Natural killer cell treated with Interleukin-12 subunit alpha and Interleukin-12 subunit beta and Interleukin-15 and Interleukin-18, amount 100 ng/mL, for 72 hours (primary cell): ENCODE data around the gene DLX3. TPM values are rescaled to one million over a fixed set of nuclear protein-coding genes. Genes with fewer than 3 reads are reported as not detected.

Experiments used
- ATAC-seq, 2 donors: fragments of 150-1000 bp; cut with Tn5 transposase in 1 of 2; sonication (Bioruptor Pico), chemical (Tn5 transposase) in 1 of 2; 2 replicates each; pipeline ENCODE4 v1.10.0; 2021
- DNase-seq: peaks from one replicate; pipeline ENCODE4 v3.0.0; 2022; ENCODE audit warnings: low spot score
- H3K27ac Mint-ChIP-seq, 2 donors: 1 replicate in 1 of 2; 2 replicates in 1 of 2; pipeline ENCODE4 v1.8.0; 2022; ENCODE audit warnings: mixed read lengths in 2 of 2, mild to moderate bottlenecking in 1 of 2, moderate library complexity in 1 of 2
- H3K27me3 Mint-ChIP-seq, 2 donors: 1 replicate in 1 of 2; 2 replicates in 1 of 2; pipeline ENCODE4 v1.8.0; 2022; ENCODE audit warnings: mixed read lengths in 2 of 2
- H3K36me3 Mint-ChIP-seq: one replicate; pipeline ENCODE4 v1.8.0; 2022; ENCODE audit warnings: mixed read lengths
- H3K4me1 Mint-ChIP-seq, 2 donors: 1 replicate in 1 of 2; 2 replicates in 1 of 2; pipeline ENCODE4 v1.8.0; 2022; ENCODE audit warnings: low read depth in 2 of 2, mixed read lengths in 2 of 2, mild to moderate bottlenecking in 1 of 2
- H3K4me3 Mint-ChIP-seq: one replicate; pipeline ENCODE4 v1.8.0; 2022; ENCODE audit warnings: mixed read lengths
- H3K9me3 Mint-ChIP-seq: 2 replicates; pipeline ENCODE4 v1.8.0; 2022; ENCODE audit warnings: mixed read lengths
- total RNA-seq, 2 donors: library from RNA; stranded (reverse); gene quantifications; one replicate each; pipeline ENCODE4 v1.2.3, GENCODE V29; 2022

DLX3 gene
- total RNA-seq, 2 donors from 2014 or later = not detected

DNA sequence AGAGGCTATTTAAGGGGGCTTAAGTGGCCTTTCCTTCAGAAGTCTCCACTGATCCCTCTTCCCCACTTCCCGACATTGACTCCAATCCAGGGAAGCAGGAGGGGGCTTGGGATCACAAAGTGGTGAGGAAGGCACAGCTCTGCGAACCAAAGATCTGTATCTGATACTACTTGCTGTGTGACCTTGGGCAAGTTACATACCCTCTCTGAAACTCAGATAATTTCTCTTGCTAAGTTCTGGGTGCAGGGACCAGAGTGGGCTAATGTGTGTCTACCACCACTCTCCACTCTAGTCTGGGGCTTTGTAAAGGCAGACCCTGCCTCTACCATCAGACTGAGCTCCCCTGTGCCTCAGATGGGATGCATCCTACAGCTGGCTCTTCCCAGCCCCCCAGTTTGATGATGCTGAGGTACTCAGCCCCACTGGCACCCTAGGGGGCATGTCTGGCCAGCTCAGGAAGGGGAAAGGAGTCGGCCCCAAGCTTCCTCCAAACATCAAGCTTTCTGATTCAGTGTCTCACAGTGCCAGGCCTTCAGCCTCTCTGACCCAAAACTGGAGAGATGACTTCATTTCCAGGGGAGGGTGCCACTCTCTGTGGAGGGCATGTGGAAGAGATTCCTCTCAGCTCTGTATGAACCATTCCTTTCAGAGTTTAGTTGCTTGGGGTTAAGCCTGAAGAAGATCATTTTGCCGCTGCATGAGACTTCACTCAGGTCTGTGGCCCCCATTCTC, 15.1 kb downstream of the DLX3 start:
- DNase-seq = no peak
- peaks cover 10 to 38% of the 10 kb centered on the region in 2 donors for H3K27me3 Mint-ChIP-seq
- no peak overlapping the region for H3K27ac Mint-ChIP-seq
- ATAC-seq = peak in 1 of 2 donors; percentile 43
- no peaks in the 10 kb centered on the region for H3K4me1 Mint-ChIP-seq
- no peak overlapping the region for H3K4me3 Mint-ChIP-seq
- H3K9me3 Mint-ChIP-seq = no peaks in the 10 kb centered on the region
- H3K36me3 Mint-ChIP-seq = no peaks in the 10 kb centered on the region

DNA sequence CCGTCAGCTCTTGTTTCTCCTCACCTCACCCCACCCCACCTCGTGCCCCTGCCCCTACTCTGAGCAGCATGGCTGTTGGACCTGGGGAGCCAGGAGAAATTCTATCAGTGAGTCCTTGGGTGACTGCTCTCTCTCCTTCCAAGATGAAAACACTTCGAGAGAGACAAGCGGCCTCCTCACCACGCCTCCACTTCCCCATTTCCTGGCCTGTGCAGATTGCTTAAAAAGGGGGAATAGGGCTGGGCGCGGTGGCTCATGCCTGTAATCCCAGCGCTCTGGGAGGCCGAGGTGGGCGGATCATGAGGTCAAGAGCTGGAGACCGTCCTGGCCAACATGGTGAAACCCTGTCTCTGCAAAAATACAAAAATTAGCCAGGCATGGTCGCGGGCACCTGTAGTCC, 16.5 kb downstream of the DLX3 start:
- no peak overlapping the region for H3K4me3 Mint-ChIP-seq

DNA sequence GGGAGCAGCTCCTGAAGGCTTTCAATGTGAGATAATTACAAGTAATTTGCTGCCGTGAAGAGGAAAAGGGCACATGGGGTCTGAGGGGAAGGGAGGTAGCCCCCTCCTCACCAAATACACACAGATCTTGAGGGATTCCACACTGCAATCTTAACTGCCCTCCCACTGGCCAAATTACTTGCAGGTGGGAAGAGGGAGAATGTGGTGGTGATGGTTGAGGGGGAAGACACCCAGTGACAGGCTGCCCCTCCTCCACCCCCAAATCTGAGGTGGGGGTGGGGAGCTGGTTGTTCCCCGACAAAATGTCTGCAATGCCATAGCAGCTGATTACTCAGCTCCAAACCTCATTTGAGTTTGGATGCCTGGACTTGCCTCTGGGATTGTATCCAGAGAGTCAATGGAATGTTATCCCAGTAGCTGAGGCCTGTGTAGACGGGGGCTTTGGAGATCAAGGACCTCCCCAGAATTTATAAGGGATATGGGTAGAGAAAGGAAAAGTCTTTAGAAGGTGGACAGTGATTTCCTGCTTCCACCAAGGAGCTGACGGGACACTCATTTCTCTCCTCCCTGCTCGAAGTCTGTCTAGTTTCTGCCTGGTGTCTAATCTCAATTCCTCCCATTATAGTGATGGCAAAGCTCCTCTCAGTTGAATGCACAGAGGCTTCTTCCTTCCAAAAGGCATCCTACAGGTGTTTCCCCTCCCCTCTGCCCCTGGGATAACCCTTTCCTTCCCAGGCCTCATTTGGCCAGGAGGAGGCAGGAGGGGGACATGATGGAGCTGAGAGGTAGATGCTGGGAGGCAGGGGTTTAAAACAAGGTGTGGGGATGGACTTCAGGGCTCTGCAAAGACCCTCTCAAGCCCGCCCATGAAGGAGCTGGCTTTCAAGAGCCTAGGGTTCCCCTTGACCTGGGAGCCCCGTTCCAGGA, 17.3 kb downstream of the DLX3 start:
- DNase-seq (no peak), ATAC-seq (no peak)
- Mint-ChIP-seq H3K36me3 (no peaks in the 10 kb centered on the region), H3K27ac (no peak overlapping the region), H3K4me1 (no peaks in the 10 kb centered on the region), H3K4me3 (no peak overlapping the region), H3K9me3 (no peaks in the 10 kb centered on the region), H3K27me3 (peaks cover 20 to 44% of the 10 kb centered on the region in 2 donors)

More for the DNA sequence above, 16.5 kb downstream of the DLX3 start:
- no peak for DNase-seq
- H3K4me1 Mint-ChIP-seq = no peaks in the 10 kb centered on the region
- no peaks in the 10 kb centered on the region for H3K9me3 Mint-ChIP-seq
- peaks cover 20 to 38% of the 10 kb centered on the region in 2 donors for H3K27me3 Mint-ChIP-seq
- no peak overlapping the region for H3K27ac Mint-ChIP-seq
- no peaks in the 10 kb centered on the region for H3K36me3 Mint-ChIP-seq
- ATAC-seq = no peak

DNA sequence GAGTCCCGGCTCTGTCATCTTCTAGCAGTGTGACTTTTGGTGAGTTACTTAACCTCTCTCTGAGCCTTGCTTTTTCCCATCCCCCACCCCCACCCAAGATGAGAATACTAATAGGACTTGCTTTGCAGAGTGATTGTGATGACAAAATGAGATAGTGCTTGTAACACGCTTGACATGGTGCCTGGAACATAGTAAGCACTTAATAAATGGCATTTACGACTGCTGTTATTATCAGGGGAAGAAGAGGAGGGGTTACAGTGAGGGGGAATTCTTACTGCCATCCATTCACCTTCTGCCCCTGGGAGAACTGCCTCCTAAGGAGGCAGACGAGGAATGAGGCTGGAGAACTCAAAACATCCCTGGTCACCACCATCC, 18.2 kb downstream of the DLX3 start:
- Mint-ChIP-seq H3K4me1 (peaks cover 0 to under 1% of the 10 kb centered on the region in 2 donors), H3K27me3 (peaks cover 20 to 41% of the 10 kb centered on the region in 2 donors), H3K27ac (no peak overlapping the region), H3K9me3 (no peaks in the 10 kb centered on the region), H3K4me3 (no peak overlapping the region), H3K36me3 (no peaks in the 10 kb centered on the region)
- DNase-seq = no peak
- no peak for ATAC-seq

DNA sequence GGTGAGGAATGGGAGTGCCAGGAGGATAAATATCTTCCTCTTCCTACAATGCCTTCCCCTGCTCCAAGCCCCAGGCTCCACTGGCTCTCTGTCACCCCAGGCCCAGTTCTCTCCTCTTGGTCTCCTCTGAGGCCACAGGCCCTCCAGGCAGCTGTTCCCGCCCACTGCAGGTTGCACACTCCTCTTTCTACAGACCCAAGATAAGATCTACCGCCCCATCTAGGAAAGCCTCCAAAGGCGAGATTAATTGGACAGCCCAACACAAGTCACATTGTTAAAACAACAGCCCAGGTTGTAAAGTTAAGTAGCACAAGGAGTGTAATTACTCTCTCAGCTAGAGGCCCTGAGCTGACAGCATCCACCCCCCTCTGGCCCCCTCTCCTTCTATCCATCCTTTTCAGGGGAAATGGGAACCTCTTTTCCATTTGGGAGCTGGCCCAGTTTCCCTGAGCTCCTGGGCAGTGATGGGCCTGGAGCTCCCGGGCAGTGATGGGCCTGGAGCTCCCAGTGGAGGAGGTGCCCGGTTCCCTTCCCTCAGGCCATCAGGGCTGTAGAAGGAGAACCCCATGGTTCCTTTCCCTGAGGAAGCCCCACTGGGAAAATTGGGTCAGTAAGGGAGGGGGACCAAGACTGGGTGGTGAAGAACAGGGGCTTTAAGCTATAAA, 18.7 kb downstream of the DLX3 start:
- DNase-seq (no peak), ATAC-seq (no peak)
- Mint-ChIP-seq H3K9me3 (no peaks in the 10 kb centered on the region), H3K4me3 (no peak overlapping the region), H3K27me3 (peaks cover 23 to 43% of the 10 kb centered on the region in 2 donors), H3K36me3 (no peaks in the 10 kb centered on the region), H3K27ac (no peak overlapping the region), H3K4me1 (peaks cover 0 to 6% of the 10 kb centered on the region in 2 donors)

DNA sequence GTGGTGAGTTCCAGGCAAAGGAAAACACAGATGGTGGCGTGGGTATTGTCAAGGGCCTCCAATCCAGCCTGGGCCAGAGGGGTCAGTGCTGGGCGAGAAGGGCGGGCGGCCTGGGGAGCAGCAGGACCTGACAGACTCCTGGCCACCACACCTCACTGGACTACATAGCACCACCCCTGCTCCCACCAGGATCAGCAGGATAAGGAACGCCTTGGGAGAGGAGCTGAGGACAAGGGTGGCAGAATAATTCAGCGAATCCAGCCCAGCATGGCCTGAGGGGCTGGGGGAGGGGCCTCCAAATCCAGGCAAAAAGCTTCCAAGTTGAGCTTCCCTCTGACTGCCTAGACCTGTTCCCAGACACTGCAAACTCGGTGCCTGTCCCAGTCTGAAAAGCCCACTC, 19.5 kb downstream of the DLX3 start:
- ATAC-seq (no peak), DNase-seq (no peak)
- Mint-ChIP-seq H3K9me3 (no peaks in the 10 kb centered on the region), H3K4me1 (peaks cover 0 to 12% of the 10 kb centered on the region in 2 donors), H3K36me3 (no peaks in the 10 kb centered on the region), H3K4me3 (no peak overlapping the region), H3K27ac (no peak overlapping the region), H3K27me3 (peaks cover 31 to 43% of the 10 kb centered on the region in 2 donors)

DNA sequence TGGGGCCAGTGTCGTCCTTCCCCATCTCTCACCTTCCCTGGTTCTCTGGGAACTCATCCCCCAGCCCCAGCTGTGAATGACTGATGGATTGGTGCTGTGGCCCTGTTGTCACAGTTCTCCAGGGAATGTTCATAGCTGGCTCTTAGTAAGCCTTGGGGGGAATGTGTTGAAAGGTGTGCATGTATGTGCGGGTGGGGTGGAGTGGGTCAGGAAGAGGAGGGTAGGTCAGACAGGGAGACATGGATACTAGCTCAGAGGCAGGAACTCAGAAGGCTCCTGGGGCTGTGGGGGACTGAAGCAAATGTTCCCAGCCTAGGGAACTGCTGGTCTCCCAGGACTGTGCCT, 21.8 kb downstream of the DLX3 start:
- H3K4me3 Mint-ChIP-seq = no peak overlapping the region
- no peaks in the 10 kb centered on the region for H3K36me3 Mint-ChIP-seq
- H3K9me3 Mint-ChIP-seq = no peaks in the 10 kb centered on the region
- DNase-seq (no peak), ATAC-seq (no peak)
- no peak overlapping the region for H3K27ac Mint-ChIP-seq
- H3K27me3 Mint-ChIP-seq = peaks cover 32 to 47% of the 10 kb centered on the region in 2 donors
- H3K4me1 Mint-ChIP-seq = peaks cover 8 to 23% of the 10 kb centered on the region in 2 donors

DNA sequence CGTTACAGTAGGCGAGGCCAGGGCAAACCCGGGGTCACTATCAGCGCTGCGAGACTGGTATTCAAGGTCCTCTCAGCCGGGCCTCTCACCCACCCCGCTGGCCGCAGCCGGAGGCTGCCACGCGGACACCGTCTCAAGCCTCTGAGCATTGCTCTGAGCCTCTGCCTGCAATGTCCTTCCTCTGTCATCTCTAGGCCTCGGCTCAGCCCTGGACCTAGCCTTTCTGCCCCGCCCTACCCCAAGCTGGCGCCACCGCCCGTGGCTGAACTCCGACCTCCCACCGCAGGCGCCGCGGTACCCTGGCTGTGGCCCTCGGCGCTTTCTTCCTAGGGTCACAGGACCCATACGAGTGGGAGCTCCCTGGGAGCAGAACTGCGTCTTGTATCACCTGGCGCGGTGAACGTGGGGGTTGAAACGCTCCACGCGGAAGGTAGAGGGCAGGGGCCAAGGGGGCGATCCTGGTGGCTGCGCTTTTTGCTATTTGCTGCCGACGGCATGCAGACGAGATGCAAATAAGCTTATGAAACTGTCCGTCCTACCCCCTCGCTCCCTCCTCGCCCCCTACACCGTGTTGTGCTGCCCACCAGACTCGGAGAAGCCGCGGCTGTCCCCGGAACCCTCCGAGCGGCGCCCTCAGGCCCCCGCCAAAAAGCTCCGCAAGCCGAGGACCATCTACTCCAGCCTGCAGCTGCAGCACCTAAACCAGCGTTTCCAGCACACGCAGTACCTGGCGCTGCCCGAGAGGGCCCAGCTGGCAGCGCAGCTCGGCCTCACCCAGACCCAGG, 22.3 kb downstream of the DLX3 start:
- Mint-ChIP-seq H3K27me3 (peaks cover 34 to 46% of the 10 kb centered on the region in 2 donors), H3K36me3 (no peaks in the 10 kb centered on the region), H3K4me1 (peaks cover 12 to 29% of the 10 kb centered on the region in 2 donors), H3K9me3 (no peaks in the 10 kb centered on the region), H3K4me3 (no peak overlapping the region), H3K27ac (no peak overlapping the region)
- DNase-seq (no peak), ATAC-seq (no peak)

DNA sequence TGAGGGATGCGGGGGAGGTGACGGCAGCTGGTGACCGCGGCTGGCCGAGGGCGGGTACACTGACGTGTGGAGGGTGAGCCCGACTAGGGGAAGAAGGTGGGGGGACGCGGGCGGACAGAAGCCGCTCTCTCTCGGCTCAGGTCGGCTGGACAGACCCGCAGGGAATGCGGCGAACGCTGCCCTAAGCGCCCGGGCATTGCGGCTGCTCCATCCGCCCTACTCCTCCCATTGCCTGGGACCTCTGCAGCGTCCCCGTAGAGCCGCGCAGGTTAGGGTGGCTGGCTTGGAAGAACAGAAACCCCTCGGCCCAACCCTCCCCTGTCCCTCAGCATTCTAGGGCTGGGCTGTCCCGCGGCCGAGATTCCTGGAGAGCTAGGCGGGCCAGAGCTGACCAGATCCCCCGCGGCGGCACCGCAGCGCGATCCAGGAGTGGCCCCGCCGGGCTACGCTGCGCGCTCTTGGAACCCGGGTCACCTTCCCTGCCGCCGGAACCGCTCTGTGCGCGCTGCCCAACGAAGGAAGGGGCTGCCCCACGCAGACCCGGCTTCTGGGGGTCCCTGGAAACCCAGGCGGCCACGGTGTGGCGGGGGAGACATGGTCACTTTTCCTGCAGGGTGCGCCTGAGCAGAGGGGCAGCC, 23.1 kb downstream of the DLX3 start:
- Mint-ChIP-seq H3K4me3 (peak overlapping the region; percentile 19), H3K4me1 (peaks cover 16 to 33% of the 10 kb centered on the region in 2 donors)
- ATAC-seq = no peak

DNA sequence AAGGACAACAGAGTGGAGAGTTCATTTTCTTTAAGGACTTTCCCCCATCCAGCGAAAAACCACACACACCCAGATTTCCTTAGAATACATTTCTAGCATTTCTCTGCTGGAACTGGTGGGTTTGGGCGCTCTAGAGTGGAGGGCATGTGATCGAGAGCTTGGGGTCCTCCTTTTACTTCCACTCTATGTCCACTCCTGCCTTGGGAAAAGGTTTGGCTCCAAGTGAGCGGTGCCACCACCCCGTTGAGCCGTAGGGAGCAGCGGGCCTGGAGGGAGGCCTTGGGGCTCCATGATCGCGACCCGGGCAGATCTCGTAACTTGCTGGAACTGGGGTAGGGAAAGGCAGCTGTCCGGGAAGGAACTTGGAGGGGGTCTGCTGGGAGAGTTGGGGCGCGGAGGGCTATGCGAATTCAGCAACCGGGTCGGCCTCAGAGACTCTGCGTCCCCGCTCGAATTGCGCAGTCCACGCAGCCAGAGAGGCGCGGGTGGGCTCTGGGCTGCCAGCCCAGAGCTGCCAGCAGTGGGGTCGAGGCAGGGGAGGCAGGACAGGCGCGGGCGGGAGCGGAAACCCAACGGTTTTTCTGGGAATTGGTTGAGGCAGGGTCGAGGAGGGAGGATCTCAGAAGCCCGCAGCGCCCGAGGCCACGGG, 23.7 kb downstream of the DLX3 start:
- Mint-ChIP-seq H3K27me3 (peaks cover 43 to 55% of the 10 kb centered on the region in 2 donors), H3K36me3 (no peaks in the 10 kb centered on the region), H3K4me1 (peaks cover 16 to 33% of the 10 kb centered on the region in 2 donors), H3K9me3 (no peaks in the 10 kb centered on the region), H3K4me3 (peak overlapping the region; percentile 19), H3K27ac (no peak overlapping the region)
- no peak for ATAC-seq
- DNase-seq = no peak

More for the DNA sequence above, 23.1 kb downstream of the DLX3 start:
- DNase-seq = no peak
- Mint-ChIP-seq H3K9me3 (no peaks in the 10 kb centered on the region), H3K27ac (no peak overlapping the region), H3K27me3 (peaks cover 39 to 53% of the 10 kb centered on the region in 2 donors), H3K36me3 (no peaks in the 10 kb centered on the region)

DNA sequence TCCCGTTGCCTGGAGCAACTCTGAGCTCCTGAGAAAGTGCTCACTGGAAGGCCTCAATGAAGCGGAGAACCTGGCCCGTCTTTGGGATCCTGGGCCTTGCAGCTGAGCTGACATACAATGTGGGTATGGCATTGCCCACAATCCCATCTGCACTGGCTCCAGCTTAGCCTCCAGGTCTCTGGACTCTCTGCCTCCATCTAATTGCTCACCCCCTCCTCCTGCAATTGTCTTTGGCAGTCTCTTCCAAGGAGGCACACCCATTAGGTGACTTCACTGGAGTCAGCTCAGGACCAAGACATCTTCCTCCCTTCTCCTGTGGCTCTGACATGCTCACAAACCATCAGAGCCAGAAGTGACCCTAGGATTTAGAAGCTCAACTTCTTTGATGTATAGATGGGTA, 24.5 kb downstream of the DLX3 start:
- Mint-ChIP-seq H3K9me3 (no peaks in the 10 kb centered on the region), H3K36me3 (no peaks in the 10 kb centered on the region), H3K4me3 (peak overlapping the region; percentile 19), H3K4me1 (peaks cover 16 to 36% of the 10 kb centered on the region in 2 donors), H3K27me3 (peaks cover 51 to 61% of the 10 kb centered on the region in 2 donors), H3K27ac (no peak overlapping the region)
- ATAC-seq (no peak), DNase-seq (no peak)

DNA sequence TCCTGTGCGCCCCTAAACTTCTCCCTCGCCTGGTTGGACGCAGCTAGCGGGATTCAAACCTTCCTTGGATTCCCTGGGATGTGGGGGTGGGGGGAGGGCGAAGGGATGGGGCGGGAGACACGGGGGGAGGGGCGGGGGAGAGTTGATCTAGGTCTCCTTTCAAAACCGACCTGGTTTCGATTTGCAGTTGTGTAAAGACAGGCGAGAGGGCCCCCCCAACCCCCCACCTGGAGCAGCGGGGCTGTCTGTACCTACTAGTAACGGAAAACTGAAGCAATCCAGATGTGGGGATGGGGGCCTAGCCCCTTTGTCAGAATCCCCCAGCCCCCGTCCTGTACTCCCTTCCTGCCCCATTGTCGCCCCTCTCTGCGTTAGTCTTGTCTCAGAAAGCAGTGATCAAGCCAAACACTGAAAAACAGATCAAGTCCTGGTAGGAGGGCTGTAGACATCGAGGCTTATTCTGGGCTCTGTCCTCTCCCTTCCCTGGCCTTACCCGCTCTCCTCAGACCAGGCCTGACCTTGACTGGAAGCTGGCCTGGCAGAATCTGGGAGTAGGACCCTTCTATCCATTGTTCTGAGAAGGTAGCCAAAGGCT, 25.1 kb downstream of the DLX3 start:
- Mint-ChIP-seq H3K4me3 (peak overlapping the region; percentile 88), H3K27me3 (peaks cover 57 to 60% of the 10 kb centered on the region in 2 donors), H3K4me1 (peaks cover 19 to 39% of the 10 kb centered on the region in 2 donors), H3K27ac (no peak overlapping the region), H3K36me3 (no peaks in the 10 kb centered on the region), H3K9me3 (no peaks in the 10 kb centered on the region)
- DNase-seq = no peak
- ATAC-seq = no peak
